K562 (cell line): Measurements from ENCODE around the gene CD74. TPM values are rescaled to one million over a fixed set of nuclear protein-coding genes. Genes with fewer than 3 reads are reported as not detected.

Experiments used
- BCL6 ChIP-seq: fragments of 250-450 bp; sonication (Bioruptor Pico); IDR thresholded peaks from 2 replicates; pipeline ENCODE4 v1.4.0; 2020
- CBX5 ChIP-seq: IDR thresholded peaks from 2 replicates; pipeline ENCODE4 v1.6.1; 2014; ENCODE audit warnings: low read depth, borderline replicate concordance
- DNMT1 ChIP-seq: fragments of 450-650 bp; IDR thresholded peaks from 2 replicates; pipeline ENCODE4 v1.6.1; 2016; ENCODE audit warnings: antibody characterized with exemption, mild to moderate bottlenecking
- E2F3 ChIP-seq: fragments of 250-450 bp; sonication (Bioruptor Pico); IDR thresholded peaks from 2 replicates; pipeline ENCODE4 v1.4.0; 2020; ENCODE audit warnings: mild to moderate bottlenecking
- FOXP1 ChIP-seq: sonication (generic); formaldehyde crosslinking; IDR thresholded peaks from 2 replicates; pipeline ENCODE4 v1.8.0; 2022; ENCODE audit warnings: mild to moderate bottlenecking, missing genetic modification reagents
- HLTF ChIP-seq: fragments of 450-650 bp; IDR thresholded peaks from 2 replicates; pipeline ENCODE4 v1.6.1; 2016
- KLF10 ChIP-seq: fragments of 250-450 bp; sonication (Bioruptor Pico); IDR thresholded peaks from 2 replicates; pipeline ENCODE4 v1.6.1; 2021; ENCODE audit warnings: matching md5 sums
- MCM3 ChIP-seq: fragments of 450-650 bp; IDR thresholded peaks from 2 replicates; pipeline ENCODE4 v1.6.1; 2016
- POLR2H ChIP-seq: IDR thresholded peaks from 2 replicates; pipeline ENCODE4 v1.6.1; 2016; ENCODE audit warnings: missing genetic modification characterization, low read depth, mild to moderate bottlenecking, control low read depth, missing compliant biosample characterization, moderate library complexity
- RUNX1 ChIP-seq: sonication (generic); IDR thresholded peaks from 2 replicates; pipeline ENCODE4 v1.6.1; 2016; ENCODE audit warnings: antibody characterized with exemption, low read depth
- SIN3B ChIP-seq: fragments of 450-650 bp; IDR thresholded peaks from 2 replicates; pipeline ENCODE4 v1.6.1; 2017; ENCODE audit warnings: low read depth, mild to moderate bottlenecking, moderate library complexity
- SMAD1 ChIP-seq: fragments of 150-350 bp; IDR thresholded peaks from 2 replicates; pipeline ENCODE4 v1.6.1; 2014; ENCODE audit warnings: low read length, low read depth; ENCODE audit not compliant: partially characterized antibody
- SUPT5H ChIP-seq: fragments of 450-650 bp; IDR thresholded peaks from 2 replicates; pipeline ENCODE4 v1.6.1; 2016
- ZC3H11A ChIP-seq: IDR thresholded peaks from 2 replicates; pipeline ENCODE4 v1.6.1; 2012; ENCODE audit warnings: low read depth, low read length, improper control_type of control experiment
- ZEB2 ChIP-seq: fragments of 450-650 bp; IDR thresholded peaks from 2 replicates; pipeline ENCODE4 v1.6.1; 2016
- ZFP1 ChIP-seq: fragments of 450-650 bp; formaldehyde crosslinking; IDR thresholded peaks from 2 replicates; pipeline ENCODE4 v1.4.0; 2020; ENCODE audit warnings: mild to moderate bottlenecking, mixed read lengths
- ZNF134 ChIP-seq: fragments of 250-450 bp; sonication (Bioruptor Pico); conservative IDR thresholded peaks from 2 replicates; pipeline ENCODE4 v1.4.0; 2020
- ZNF24 ChIP-seq: fragments of 450-650 bp; IDR thresholded peaks from 2 replicates; pipeline ENCODE4 v1.6.1; 2016
- ZSCAN32 ChIP-seq: fragments of 450-650 bp; formaldehyde crosslinking; IDR thresholded peaks from 2 replicates; pipeline ENCODE4 v1.4.0; 2020; ENCODE audit warnings: mild to moderate bottlenecking, moderate library complexity
- polyA plus RNA-seq, 8 experiments: library from polyadenylated mRNA; depleted of rRNA in 4 of 8; stranded (reverse) in 5 of 8; unstranded in 3 of 8; fragments of >200 nt; fragmentation: Nextera tagmentation in 2 of 8; fragmentation: Illumina TruSeq in 1 of 8; extraction: Ambion mirVana in 2 of 8; extraction: Trizol in 1 of 8; gene quantifications; 2 replicates each; pipeline versions ENCODE4 v1.2.1 to v1.2.3, GENCODE V29; 2011 to 2014; ENCODE audit warnings: inconsistent platforms in 1 of 8, missing spikeins in 1 of 8
- total RNA-seq, 7 experiments: library from RNA; depleted of rRNA in 6 of 7; stranded (reverse); fragments of >200 nt in 6 of 7; fragmentation: Illumina TruSeq in 2 of 7; extraction: Trizol in 2 of 7; gene quantifications; 2 replicates each; pipeline versions ENCODE4 v1.2.1 to v1.2.3, GENCODE V29; 2011 to 2021; ENCODE audit warnings: low replicate concordance in 1 of 7
- TF ChIP-seq, protein P1 (sequence below): fragments of 450-650 bp; IDR thresholded peaks from 2 replicates; pipeline ENCODE4 v1.7.0; 2016; ENCODE audit warnings: borderline replicate concordance
- TF ChIP-seq, protein P2 (sequence below): fragments of 450-650 bp; formaldehyde crosslinking; IDR thresholded peaks from 2 replicates; pipeline ENCODE4 v1.4.0; 2022; ENCODE audit warnings: missing genetic modification characterization
- TF ChIP-seq, protein P3 (sequence below), 2 experiments: fragments of 450-650 bp; formaldehyde crosslinking in 1 of 2; IDR thresholded peaks; 2 replicates each; pipeline versions ENCODE4 v1.4.0 to v1.6.1; 2014 to 2020; ENCODE audit warnings: mild to moderate bottlenecking in 2 of 2, borderline replicate concordance in 1 of 2, low read depth in 1 of 2

Gene CD74
- total and polyA plus RNA-seq, 9 of the 15 experiments (the other 6 are each of a cell fraction or from before 2014, with no cell fraction given), result 0.07 to 4.8 (median 0.32) TPM

DNA sequence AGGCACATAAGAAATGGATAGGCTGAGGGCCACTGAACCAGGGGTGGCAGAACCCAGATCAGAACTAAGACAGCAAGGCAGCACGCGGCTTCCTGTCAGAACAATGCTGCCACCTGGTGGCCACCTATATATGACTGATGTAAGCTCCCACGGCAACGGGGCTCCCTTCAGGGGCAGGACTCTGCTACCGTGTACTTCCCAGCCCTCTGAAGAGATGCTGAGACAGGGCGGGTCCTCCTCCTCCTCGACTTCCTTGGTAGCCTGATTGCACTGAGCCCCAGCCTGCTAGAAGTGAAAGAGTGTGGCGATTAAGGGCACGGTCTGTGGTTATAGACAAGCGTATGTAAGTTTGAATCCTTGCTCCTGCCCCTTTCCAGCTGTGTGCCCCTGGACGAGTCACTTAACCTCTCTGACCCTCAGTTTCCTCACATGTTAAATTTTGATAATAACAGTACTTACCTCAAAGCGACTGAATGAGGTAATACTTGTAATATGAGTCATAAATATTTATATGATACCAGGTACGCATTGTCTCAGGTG, 23.5 kb upstream of the CD74 start (continued):
- TF ChIP-seq, protein P1, sequence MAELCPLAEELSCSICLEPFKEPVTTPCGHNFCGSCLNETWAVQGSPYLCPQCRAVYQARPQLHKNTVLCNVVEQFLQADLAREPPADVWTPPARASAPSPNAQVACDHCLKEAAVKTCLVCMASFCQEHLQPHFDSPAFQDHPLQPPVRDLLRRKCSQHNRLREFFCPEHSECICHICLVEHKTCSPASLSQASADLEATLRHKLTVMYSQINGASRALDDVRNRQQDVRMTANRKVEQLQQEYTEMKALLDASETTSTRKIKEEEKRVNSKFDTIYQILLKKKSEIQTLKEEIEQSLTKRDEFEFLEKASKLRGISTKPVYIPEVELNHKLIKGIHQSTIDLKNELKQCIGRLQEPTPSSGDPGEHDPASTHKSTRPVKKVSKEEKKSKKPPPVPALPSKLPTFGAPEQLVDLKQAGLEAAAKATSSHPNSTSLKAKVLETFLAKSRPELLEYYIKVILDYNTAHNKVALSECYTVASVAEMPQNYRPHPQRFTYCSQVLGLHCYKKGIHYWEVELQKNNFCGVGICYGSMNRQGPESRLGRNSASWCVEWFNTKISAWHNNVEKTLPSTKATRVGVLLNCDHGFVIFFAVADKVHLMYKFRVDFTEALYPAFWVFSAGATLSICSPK, result no peak
- TF ChIP-seq MCM3 (no peak), ZC3H11A (no peak), DNMT1 (no peak), POLR2H (tag) (no peak), ZSCAN32 (CRISPR knock-in tag) (no peak), BCL6 (CRISPR knock-in tag) (no peak), ZNF134 (CRISPR knock-in tag) (no peak), SMAD1 (no peak), HLTF (no peak), E2F3 (CRISPR knock-in tag) (no peak), FOXP1 (CRISPR knock-in tag) (no peak), CBX5 (no peak), ZEB2 (no peak), ZNF24 (no peak), KLF10 (CRISPR knock-in tag) (no peak), SIN3B (no peak), ZFP1 (CRISPR knock-in tag) (no peak), SUPT5H (no peak), RUNX1 (no peak)
- TF ChIP-seq, protein P2, sequence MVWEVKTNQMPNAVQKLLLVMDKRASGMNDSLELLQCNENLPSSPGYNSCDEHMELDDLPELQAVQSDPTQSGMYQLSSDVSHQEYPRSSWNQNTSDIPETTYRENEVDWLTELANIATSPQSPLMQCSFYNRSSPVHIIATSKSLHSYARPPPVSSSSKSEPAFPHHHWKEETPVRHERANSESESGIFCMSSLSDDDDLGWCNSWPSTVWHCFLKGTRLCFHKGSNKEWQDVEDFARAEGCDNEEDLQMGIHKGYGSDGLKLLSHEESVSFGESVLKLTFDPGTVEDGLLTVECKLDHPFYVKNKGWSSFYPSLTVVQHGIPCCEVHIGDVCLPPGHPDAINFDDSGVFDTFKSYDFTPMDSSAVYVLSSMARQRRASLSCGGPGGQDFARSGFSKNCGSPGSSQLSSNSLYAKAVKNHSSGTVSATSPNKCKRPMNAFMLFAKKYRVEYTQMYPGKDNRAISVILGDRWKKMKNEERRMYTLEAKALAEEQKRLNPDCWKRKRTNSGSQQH (CRISPR knock-in tag), result no peak
- TF ChIP-seq, protein P3, sequence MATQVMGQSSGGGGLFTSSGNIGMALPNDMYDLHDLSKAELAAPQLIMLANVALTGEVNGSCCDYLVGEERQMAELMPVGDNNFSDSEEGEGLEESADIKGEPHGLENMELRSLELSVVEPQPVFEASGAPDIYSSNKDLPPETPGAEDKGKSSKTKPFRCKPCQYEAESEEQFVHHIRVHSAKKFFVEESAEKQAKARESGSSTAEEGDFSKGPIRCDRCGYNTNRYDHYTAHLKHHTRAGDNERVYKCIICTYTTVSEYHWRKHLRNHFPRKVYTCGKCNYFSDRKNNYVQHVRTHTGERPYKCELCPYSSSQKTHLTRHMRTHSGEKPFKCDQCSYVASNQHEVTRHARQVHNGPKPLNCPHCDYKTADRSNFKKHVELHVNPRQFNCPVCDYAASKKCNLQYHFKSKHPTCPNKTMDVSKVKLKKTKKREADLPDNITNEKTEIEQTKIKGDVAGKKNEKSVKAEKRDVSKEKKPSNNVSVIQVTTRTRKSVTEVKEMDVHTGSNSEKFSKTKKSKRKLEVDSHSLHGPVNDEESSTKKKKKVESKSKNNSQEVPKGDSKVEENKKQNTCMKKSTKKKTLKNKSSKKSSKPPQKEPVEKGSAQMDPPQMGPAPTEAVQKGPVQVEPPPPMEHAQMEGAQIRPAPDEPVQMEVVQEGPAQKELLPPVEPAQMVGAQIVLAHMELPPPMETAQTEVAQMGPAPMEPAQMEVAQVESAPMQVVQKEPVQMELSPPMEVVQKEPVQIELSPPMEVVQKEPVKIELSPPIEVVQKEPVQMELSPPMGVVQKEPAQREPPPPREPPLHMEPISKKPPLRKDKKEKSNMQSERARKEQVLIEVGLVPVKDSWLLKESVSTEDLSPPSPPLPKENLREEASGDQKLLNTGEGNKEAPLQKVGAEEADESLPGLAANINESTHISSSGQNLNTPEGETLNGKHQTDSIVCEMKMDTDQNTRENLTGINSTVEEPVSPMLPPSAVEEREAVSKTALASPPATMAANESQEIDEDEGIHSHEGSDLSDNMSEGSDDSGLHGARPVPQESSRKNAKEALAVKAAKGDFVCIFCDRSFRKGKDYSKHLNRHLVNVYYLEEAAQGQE (IDR thresholded peaks at IDR 0.05; ENCODE audit: borderline replicate concordance), result peak; percentile 80; the same call in 1 of the 2 replicates
- TF ChIP-seq, protein P3 (CRISPR knock-in tag; IDR thresholded peaks at IDR 0.05; ENCODE audit: low read depth), result no peak
